Endothelial cell of umbilical vein (primary cell): ENCODE data around the gene NHSL2. TPM values are rescaled to one million over a fixed set of nuclear protein-coding genes. Genes with fewer than 3 reads are reported as not detected.
A peak's percentile ranks its signal among the peaks of the same experiment; 100 is the strongest.

ENCODE experiments used
- BruUV-seq: library from RNA; stranded (reverse); fragments of 400-500 nt; replicated peaks from 2 replicates; lab custom pipeline; 2021; lab: Mats Ljungman, UMichigan
- CTCF ChIA-PET: fragments of 300-600, 350-600 bp; sonication (Branson Sonifier 250); formaldehyde crosslinking; loops from one replicate; lab custom pipeline; 2021; ENCODE audit warnings: antibody characterized with exemption, inconsistent platforms; lab: Charles Lee
- POLR2A ChIA-PET: fragments of 300-600, 350-600 bp; sonication (Branson Sonifier 250); formaldehyde crosslinking; loops from one replicate; lab custom pipeline; 2021; ENCODE audit warnings: antibody characterized with exemption, inconsistent platforms; lab: Charles Lee
- DNase-seq: peaks from one replicate; pipeline ENCODE4 v3.0.0-alpha.2; 2011; ENCODE audit warnings: low read depth, low spot score
- FAIRE-seq: peaks from 2 replicates; lab custom pipeline; 2011; peaks lifted over from hg19 to GRCh38; lab: Jason Lieb, UNC
- H2AFZ ChIP-seq: 2 replicates; pipeline ENCODE4 v1.6.0; 2012; ENCODE audit warnings: low read depth, low read length, control low read depth, inconsistent platforms
- H3K27ac ChIP-seq: 2 replicates; pipeline ENCODE4 v1.5.1; 2011; ENCODE audit warnings: low read depth, mild to moderate bottlenecking, control low read depth, low read length, moderate library complexity; ENCODE audit not compliant: insufficient read depth
- H3K27me3 ChIP-seq, 2 experiments: 2 replicates each; pipeline versions ENCODE4 v1.6.0 to v1.6.1; 2011; ENCODE audit warnings: low read length in 2 of 2, mixed read lengths in 1 of 2; ENCODE audit not compliant: control insufficient read depth in 2 of 2, insufficient read depth in 2 of 2
- H3K36me3 ChIP-seq, 2 experiments: 2 replicates in 1 of 2; 3 replicates in 1 of 2; pipeline ENCODE4 v1.5.1; 2011; ENCODE audit warnings: low read length in 2 of 2, mild to moderate bottlenecking in 1 of 2, moderate library complexity in 1 of 2; ENCODE audit not compliant: control insufficient read depth in 2 of 2, insufficient read depth in 2 of 2; ENCODE audit errors: extremely low read depth in 1 of 2
- H3K4me1 ChIP-seq: 3 replicates; pipeline ENCODE4 v1.5.1; 2011; ENCODE audit warnings: mild to moderate bottlenecking, low read length; ENCODE audit not compliant: control insufficient read depth, insufficient read depth; ENCODE audit errors: extremely low read depth
- H3K4me2 ChIP-seq: 2 replicates; pipeline ENCODE4 v1.6.1; 2011; ENCODE audit warnings: low read length, control low read depth, mixed read lengths; ENCODE audit not compliant: insufficient read depth
- H3K4me3 ChIP-seq, 3 experiments: fragments of 200-600 bp in 1 of 3; sonication (generic), shearing (Covaris generic) in 1 of 3; replicated peaks in 1 of 3; 2 replicates each; pipeline ENCODE4 v1.5.1; 2011 to 2016; ENCODE audit warnings: control low read depth in 3 of 3, low read length in 3 of 3, mild to moderate bottlenecking in 2 of 3, inconsistent platforms in 1 of 3, low read depth in 1 of 3, moderate library complexity in 1 of 3; ENCODE audit not compliant: insufficient read depth in 1 of 3
- H3K79me2 ChIP-seq: 2 replicates; pipeline ENCODE4 v1.6.0; 2012; ENCODE audit warnings: low read length, inconsistent platforms; ENCODE audit not compliant: control insufficient read depth, insufficient read depth
- H3K9ac ChIP-seq: replicated peaks from 2 replicates; pipeline ENCODE3; 2011; ENCODE audit warnings: low read length, control low read depth; ENCODE audit not compliant: insufficient read depth; ENCODE audit errors: extremely low read depth
- H3K9me1 ChIP-seq: replicated peaks from 3 replicates; pipeline ENCODE4 v1.6.0; 2011; ENCODE audit warnings: mild to moderate bottlenecking, low read length; ENCODE audit not compliant: control insufficient read depth, insufficient read depth; ENCODE audit errors: extremely low read depth
- H3K9me3 ChIP-seq: replicated peaks from 2 replicates; pipeline ENCODE4 v1.5.1; 2012; ENCODE audit warnings: low read length, inconsistent platforms; ENCODE audit not compliant: control insufficient read depth, insufficient read depth
- H4K20me1 ChIP-seq: replicated peaks from 2 replicates; pipeline ENCODE3; 2011; ENCODE audit warnings: mild to moderate bottlenecking, low read length; ENCODE audit not compliant: control insufficient read depth, insufficient read depth; ENCODE audit errors: extremely low read depth
- CTCF ChIP-seq, 2 donors: IDR thresholded peaks; 1 replicate in 1 of 2; 2 replicates in 1 of 2; pipeline ENCODE4 v1.5.1; 2011; ENCODE audit warnings: low read length in 2 of 2, mild to moderate bottlenecking in 2 of 2, moderate library complexity in 2 of 2, control low read depth in 1 of 2, inconsistent platforms in 1 of 2, low read depth in 1 of 2; ENCODE audit not compliant: insufficient read depth in 1 of 2; ENCODE audit errors: extremely low read depth in 1 of 2
- EZH2 ChIP-seq: IDR thresholded peaks from 2 replicates; pipeline ENCODE4 v1.6.1; 2012; ENCODE audit warnings: borderline replicate concordance, low read depth, mild to moderate bottlenecking, moderate library complexity, low read length, inconsistent platforms; ENCODE audit not compliant: severe bottlenecking
- FOS ChIP-seq: IDR thresholded peaks from 2 replicates; pipeline ENCODE4 v1.6.1; 2011; ENCODE audit warnings: mild to moderate bottlenecking, low read length, moderate library complexity, borderline replicate concordance; ENCODE audit not compliant: insufficient read depth
- GATA2 ChIP-seq: IDR thresholded peaks from 2 replicates; pipeline ENCODE4 v1.7.0; 2011; ENCODE audit warnings: low read depth, mild to moderate bottlenecking, moderate library complexity, mixed read lengths, low read length; ENCODE audit not compliant: insufficient read length, insufficient read depth
- JUN ChIP-seq: IDR thresholded peaks from 2 replicates; pipeline ENCODE4 v1.6.1; 2011; ENCODE audit warnings: borderline replicate concordance, low read depth; ENCODE audit not compliant: insufficient read length, insufficient read depth
- MAX ChIP-seq: IDR thresholded peaks from 2 replicates; pipeline ENCODE4 v1.6.1; 2011; ENCODE audit not compliant: insufficient read depth, insufficient read length
- MYC ChIP-seq: IDR thresholded peaks from one replicate; pipeline ENCODE4 v1.6.1; 2011; ENCODE audit warnings: mild to moderate bottlenecking, low read depth, low read length
- POLR2A ChIP-seq: IDR thresholded peaks from 2 replicates; pipeline ENCODE4 v1.6.1; 2012; ENCODE audit warnings: low read depth, mild to moderate bottlenecking, control low read depth, low read length
- POLR2AphosphoS5 ChIP-seq: IDR thresholded peaks from 2 replicates; pipeline ENCODE4 v1.6.1; 2012; ENCODE audit warnings: low read depth, mild to moderate bottlenecking, control low read depth, low read length, moderate library complexity; ENCODE audit not compliant: insufficient read depth
- dilution Hi-C: fragments of 300-500 bp; cut with MboI; formaldehyde crosslinking; loops from one replicate; pipeline ENCODE4 v1.15.0; 2019; ENCODE audit warnings: low sequenced_read_pairs; ENCODE audit not compliant: extremely low pct_ligation_motif_present
- intact Hi-C: fragments of 100-400 bp; cut with micrococcal nuclease; formaldehyde crosslinking; loops from one replicate; pipeline ENCODE4 v1.10.0; 2022
- polyA plus RNA-seq, 4 experiments: library from polyadenylated mRNA; depleted of rRNA in 3 of 4; stranded (reverse) in 3 of 4; unstranded in 1 of 4; fragments of >200 nt; gene quantifications; 2 replicates each; pipeline versions ENCODE4 v1.2.1 to v1.2.3, GENCODE V29; 2011 to 2012; ENCODE audit warnings: missing spikeins in 1 of 4
- total RNA-seq: library from RNA; stranded (reverse); gene quantifications from 2 replicates; pipeline ENCODE4 v1.2.3, GENCODE V29; 2021

The NHSL2 gene
- total and polyA plus RNA-seq, 2 donors (not counting 3 experiments of a cell fraction or from before 2014, with no cell fraction given): 23.5 to 49.9 TPM

GRCh38 chrX:72128881-72129280, 218.2 kb downstream of the NHSL2 start:
- TF ChIP-seq JUN (no peak), CTCF (IDR thresholded peaks at IDR 0.05; ENCODE audit: extremely low read depth in 1 of 2, insufficient read depth in 1 of 2, low read depth in 1 of 2, low read length in 2 of 2) (peak; percentile 22 to 34)
- DNase-seq: no peak
- Histone ChIP-seq H3K9me3 (no peaks in the 10 kb centered on the region), H3K36me3 (peaks cover 4 to 5% of the 10 kb centered on the region in 2 experiments), H3K4me1 (peaks cover 42% of the 10 kb centered on the region), H2AFZ (no peak overlapping the region), H3K4me2 (no peak overlapping the region), H4K20me1 (no peaks in the 10 kb centered on the region), H3K79me2 (peaks cover 10% of the 10 kb centered on the region), H3K9me1 (no peaks in the 10 kb centered on the region), H3K27me3 (no peaks in the 10 kb centered on the region), H3K27ac (no peak overlapping the region), H3K4me3 (no peak overlapping the region), H3K9ac (no peak overlapping the region)
- no TSS peak for BruUV-seq
- POLR2A ChIA-PET: no interaction called here
- CTCF ChIA-PET: no interaction called here
- intact Hi-C loops: loop anchor here (5.0 kb wide), 1 partner anchor 53 kb away; the partner anchor contains the start of gene PIN4
- dilution Hi-C loops: no loop called here
- peak; percentile 31 for FAIRE-seq

GRCh38 chrX:72129661-72130060, 219.0 kb downstream of the NHSL2 start:
- Histone ChIP-seq H2AFZ (no peak overlapping the region), H3K4me3 (no peak overlapping the region), H3K9me3 (no peaks in the 10 kb centered on the region), H4K20me1 (no peaks in the 10 kb centered on the region), H3K79me2 (peaks cover 9% of the 10 kb centered on the region), H3K36me3 (peaks cover 6 to 11% of the 10 kb centered on the region in 2 experiments), H3K9me1 (no peaks in the 10 kb centered on the region), H3K4me1 (peaks cover 38% of the 10 kb centered on the region), H3K4me2 (no peak overlapping the region), H3K9ac (no peak overlapping the region), H3K27me3 (no peaks in the 10 kb centered on the region), H3K27ac (no peak overlapping the region)
- ChIA-PET CTCF (no interaction called here), POLR2A (no interaction called here)
- no TSS peak for BruUV-seq
- intact Hi-C loops: loop anchor here (5.0 kb wide), 1 partner anchor 53 kb away; the partner anchor contains the start of gene PIN4
- TF ChIP-seq POLR2A (no peak), FOS (no peak), EZH2 (no peak), CTCF (IDR thresholded peaks at IDR 0.05; ENCODE audit: extremely low read depth in 1 of 2, insufficient read depth in 1 of 2, low read depth in 1 of 2, low read length in 2 of 2) (no peak), GATA2 (no peak), JUN (no peak), POLR2AphosphoS5 (no peak), MAX (no peak), MYC (no peak)
- dilution Hi-C loops: no loop called here
- FAIRE-seq (no peak), DNase-seq (no peak)
